SW480 (cell line): Measurements from ENCODE around the gene VPS4B.
"Not testable (repeated sequence)": the region's sequence is repeated elsewhere in the genome, so short reads cannot be mapped to it uniquely, and the experiment has no call there.

ENCODE experiments used
- DNase-seq: peaks from one replicate; pipeline ENCODE4 v3.0.0-alpha.2; 2016; ENCODE audit warnings: low spot score

VPS4B gene

DNA sequence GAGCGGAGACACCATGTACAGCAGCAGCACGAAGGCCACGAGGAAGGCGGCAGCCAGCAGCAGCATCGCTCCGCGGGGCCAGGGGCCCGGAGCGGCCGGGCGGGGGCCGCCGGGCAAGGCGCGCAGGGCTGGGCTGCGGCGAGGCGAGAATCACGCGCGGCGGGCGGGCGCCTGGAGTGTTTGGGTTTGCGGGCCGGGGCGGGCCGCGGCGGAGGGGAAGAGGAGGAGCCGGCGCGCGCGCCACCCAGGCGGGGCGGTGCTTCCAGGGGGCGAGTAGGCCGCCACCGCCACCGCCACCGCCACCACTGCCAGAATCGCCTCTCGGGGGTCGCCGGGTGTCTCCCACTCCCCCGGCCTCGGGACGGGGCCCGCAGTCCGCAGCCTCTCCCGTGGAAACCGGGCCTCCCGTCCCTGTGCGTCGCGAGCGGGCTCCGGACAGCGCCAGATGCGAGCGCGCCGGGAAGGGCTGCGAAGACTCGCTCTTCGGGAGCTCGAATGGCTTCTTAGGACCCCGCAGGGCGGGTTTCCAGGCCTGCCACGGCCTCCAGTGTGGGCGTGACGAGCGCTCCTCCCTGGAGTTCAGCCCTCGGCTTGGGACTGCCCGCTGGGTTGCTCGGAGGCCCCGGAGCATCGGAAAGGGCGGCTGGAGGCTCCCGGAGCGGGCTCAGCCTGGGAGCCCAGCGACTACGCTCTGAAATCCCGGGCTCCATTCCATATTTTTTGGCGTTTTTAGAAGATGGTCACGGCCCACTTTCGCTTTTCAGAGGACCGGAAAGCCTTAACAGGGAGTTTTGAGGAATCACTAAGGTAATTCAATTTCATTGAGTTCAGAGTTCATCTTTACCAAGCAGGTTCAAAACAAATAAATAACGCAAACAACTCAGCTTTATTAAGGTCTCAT is 55.0 kb downstream of the VPS4B start, which contains the start of gene KDSR:
KDSR (minus strand) TSS at position 154 of the 901 bp plus-strand sequence; CDS start at position 66, 88 bp downstream.
- peak; percentile 92 for DNase-seq

DNA sequence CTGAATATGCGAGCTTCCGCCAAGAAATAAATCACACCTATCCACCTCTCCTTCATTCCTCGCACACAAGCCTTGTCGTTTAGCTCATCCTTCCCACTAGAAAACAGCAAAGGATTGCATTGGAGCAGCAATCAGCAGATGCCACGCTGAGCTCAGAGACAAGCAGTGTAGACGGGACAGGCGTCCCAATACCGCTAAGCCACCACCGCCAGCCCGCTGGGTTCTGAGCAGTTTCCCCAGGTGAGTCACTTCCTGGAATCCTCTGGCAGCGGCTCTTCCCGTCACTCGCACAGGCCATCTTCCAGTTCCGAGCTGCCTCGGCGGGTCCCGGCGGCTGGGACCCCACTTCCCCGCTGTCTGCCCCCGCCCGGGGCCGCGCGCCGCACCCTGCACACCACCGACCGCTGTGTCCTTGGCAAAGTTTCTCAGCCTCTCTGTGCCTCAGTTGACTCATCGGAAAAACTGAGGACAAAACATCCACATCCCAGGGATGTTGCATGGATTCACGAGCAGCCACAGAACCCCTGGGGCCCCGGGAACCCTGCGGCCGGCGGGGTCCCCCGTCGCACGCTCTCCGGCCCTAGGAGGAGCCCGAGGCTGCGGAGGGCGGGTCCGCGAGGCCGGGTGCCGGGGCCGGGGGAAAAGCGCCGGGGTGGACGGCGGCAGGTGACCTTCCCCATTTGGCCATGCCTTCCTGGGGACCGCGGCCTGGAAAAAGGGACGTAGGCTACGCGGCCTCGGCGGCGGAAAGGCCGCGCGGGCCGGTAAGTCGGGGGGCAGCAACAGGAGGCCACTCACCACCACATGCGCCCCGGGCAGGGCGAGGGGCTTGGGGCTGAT is 55.8 kb downstream of the VPS4B start:
- peak; percentile 75 for DNase-seq

DNA sequence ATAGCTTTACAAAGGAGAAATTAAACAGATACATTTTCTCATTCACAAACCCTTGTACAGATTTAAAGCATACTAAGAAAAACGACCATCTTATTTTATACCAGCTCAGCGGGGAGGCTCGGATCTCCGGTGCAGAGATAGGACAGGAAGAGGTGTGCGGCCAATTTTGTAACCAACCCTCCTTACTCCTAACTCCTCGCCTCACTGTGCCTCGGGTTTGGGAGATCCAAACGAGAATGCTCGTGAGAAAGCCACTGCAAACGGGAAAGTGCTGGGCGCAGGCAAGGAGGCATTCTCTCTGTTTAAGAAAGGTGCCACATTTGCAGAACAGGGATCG is 56.4 kb downstream of the VPS4B start:
- no peak for DNase-seq

DNA sequence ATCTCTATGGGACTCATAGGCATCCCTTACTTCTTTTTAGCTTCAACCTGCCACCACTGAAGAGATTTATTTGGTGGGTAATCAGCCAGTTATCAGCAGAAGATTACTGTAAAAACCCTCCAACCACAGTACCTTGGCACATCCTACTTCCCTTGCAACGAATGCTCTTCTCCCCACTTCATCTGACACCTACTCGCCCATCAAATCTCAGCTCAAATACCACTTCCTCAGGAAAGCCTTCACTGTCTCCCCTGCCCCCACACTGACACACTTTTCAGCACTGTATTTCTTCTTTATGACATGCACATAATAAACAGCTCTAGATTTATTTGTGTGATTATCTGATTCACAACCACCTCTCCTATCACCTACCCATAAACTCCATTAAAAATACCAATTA is 58.3 kb downstream of the VPS4B start:
- no peak for DNase-seq

DNA sequence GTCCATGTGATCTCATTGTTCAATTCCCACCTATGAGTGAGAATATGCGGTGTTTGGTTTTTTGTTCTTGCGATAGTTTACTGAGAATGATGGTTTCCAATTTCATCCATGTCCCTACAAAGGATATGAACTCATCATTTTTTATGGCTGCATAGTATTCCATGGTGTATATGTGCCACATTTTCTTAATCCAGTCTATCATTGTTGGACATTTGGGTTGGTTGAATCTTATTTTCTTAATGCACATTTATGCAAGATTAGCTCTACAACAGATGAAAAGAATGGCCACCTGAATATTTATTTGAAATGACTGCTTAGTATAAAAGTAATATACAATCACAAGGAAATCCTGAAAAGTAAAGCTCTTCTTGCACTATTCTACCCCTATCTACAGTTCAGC is 58.9 kb downstream of the VPS4B start:
- not testable (repeated sequence) for DNase-seq

DNA sequence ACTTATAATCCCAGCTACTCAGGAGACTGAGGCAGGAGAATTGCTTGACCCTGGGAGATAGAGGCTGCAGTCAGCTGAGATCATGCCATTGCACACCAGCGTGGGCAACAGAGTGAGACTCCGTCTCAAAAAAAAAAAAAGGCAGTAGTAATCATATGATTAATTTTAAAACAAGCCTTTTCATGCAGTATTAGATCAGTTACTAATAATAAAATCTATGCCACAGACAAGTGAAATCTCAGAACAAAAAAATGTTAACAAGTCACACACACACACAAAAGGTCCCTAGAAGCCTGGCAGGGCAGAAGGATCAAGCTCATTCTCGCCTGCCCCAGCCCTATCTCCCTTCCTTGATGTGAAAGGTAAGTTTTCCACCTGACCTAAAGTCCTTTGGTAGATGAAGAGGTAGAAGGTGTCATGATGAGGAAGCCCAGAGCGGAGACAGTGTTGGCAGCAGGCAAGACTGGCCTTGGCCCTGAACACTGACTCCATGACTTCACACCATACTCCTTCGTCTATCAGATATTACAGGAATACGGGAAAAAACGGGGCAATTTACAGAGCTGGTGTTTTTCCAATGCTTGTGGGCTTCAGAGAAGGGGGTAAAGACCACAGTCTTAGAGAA is 65.9 kb downstream of the VPS4B start:
- DNase-seq = no peak

DNA sequence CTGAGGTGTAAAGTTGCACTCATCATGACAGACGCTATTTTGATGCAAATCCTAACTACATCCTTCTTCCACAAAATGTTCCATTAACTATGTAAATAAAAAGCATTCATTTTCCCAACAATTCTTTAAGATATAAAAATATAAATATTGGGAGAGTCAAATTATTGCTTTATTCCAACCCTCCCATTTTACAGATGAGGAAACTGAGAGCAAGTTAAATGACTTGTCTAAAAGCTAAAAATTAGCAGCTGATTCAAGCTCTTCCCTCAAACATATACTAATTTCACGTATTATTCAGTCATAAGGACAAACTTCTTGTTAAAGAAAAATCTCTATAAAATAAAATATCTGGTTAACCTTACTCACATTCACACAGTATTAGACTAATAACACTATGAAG is 72.0 kb downstream of the VPS4B start:
- no peak for DNase-seq

DNA sequence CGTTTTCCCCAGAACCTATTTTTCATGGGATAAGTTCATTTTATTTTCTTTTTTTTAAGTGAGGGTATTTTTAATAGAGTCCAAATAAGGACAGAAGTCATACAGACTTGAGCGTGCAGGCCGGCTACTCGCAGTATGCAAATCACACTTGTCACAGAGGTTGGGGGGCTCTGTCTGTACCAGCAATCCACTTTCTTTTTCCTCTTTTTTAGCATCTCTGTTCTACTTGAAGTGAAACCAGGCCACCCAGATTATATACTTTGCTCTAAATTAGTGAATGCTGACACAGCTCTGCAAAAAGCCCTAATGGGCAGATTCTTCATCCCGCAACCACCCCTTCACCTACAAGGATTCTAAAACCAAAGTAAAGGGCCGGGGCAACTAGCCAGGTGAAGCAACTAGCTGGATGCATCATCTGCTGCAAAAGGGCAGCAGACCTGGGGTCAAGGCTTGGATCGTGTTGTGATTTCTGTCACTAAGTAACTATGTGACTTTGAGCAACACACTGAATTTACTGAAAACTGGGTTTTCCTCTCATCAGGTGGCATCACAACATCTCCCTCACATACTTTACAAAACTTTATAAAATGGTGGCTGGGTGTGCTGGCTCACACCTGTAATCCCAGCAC is 73.7 kb downstream of the VPS4B start:
- DNase-seq = no peak

DNA sequence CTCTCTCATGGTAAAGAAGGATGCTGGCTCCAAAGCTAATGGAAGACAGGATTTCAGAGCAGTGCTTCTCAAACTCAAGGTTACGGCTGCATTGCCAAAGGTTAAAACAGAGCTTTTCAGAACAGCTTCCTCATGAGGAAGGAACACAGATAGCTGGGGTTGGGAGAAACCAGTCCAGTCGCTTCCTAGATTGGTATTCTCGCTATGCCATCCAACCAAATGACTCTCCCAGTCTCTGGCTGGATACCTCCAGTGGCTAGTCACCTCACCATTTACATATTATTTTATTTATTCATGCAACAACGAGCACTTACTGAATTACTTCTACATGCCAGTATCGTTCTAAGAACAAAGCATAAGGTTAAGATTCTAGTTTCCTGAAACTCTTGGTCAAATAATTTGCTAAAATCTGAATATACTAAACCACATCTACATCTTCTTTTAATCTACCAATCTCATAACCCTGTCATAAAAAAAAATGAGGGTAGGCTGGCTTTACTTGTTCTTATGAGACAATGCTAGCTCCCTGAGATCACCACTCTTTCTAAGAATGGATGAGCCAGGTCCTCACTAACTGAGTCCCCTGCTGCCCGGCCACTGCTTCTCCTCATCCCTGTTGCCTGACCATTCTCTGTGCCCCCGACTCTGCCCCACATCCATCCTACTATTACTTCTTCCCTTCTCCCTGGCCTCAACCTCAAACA is 75.6 kb downstream of the VPS4B start:
- DNase-seq = no peak

DNA sequence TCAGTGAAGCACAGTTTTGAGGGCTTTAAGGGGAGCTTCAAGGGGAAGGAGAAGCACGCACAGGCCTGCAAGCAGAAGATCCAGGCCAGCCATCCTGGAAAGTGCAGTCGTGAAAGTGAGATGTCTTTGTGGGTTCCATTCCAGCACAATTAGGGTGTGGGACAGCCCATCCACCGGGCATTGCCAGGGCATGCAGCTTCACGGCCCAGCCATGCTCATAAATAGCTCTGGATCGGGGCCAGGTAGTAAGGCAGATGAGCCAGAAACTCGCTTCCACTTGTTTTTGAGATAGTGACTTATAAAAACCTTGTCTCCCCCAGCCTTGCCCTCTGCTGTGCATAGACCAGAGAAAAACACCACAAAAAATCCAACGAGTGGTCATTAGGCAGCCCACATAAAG is 76.2 kb downstream of the VPS4B start:
- no peak for DNase-seq

DNA sequence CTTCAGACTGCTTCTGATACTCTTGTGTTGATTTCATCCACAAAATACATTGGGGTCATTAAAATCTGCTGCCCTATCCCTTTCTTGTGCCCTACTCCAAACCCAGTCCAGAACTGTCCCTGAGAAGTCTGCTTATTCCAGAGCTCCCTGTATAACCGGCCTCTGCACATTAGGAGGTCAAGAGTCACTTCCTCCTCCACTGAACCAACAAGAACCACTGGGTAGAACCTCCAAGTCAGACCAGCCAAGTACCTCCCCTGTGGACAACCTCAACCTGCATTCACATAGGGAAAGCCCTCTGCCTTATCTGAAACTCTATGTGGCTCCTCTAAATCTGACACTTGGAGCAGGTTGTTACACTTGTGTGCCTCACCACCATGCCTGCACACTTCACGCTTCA is 77.4 kb downstream of the VPS4B start:
- DNase-seq = no peak

DNA sequence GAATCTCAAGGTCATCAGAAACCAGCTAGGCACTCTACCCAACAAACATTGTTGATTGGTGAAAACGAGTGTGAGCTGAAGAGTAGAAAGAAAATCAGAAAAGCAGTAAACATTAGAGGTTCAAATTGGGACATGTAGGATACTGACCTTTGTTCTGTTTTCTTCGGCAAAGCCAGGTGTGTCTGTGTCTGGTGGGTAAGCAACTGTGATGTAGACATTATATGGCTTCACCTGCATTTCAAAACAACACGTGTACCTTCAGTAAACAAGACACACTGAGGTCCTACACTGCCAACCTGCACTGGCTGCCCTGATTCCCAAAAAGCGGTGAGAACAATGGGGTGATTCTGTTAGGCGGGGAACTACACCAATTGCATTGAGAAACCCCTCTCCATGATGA is 78.0 kb downstream of the VPS4B start:
- no peak for DNase-seq

DNA sequence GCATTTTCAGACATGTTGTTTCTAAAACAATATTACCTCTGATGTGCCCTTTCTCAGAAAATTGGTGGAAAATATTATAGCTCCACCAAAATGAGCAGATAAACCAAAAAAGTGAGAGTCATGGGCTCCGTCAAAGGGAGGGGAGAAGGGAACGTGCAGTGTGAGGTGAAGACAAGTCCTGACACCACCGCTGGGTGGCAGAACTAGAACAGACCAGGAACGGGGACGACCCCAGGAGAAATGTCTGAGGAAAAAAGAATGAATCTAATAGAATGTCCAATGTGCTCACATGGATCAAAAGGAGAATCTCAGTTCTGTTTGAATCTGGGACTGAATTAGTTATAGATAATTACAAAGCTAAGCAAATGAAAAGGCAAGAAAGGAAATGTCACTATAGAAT is 80.1 kb downstream of the VPS4B start:
- DNase-seq = no peak

DNA sequence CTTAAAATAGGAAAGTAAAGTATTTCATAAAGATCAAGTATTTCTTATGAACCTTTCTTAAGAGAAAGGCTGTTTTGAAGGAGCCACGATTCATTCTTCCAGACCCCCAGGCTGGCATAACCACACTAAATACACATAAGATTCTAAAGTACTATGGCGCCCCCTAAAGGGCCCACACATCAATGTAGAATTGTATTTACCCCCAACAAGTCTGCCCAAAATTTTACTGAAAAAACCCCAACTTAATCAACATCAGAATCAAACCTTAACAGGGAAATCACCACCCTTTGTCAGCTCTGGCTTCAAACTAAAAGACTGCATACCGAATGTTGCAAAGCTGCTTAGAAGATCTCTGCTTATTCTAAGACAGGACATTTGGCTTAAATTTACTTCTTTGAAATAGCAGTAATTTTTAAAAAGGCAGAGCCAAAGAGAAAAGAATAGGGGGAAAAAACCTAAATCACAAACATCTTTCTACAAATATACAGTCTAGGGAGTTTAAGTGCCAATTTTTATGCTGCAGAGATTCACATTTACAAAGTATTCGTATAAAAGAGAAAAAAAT is 82.3 kb downstream of the VPS4B start:
- no peak for DNase-seq
